HG02763 (cell line): ENCODE data around the gene TNS3.

Experiments
- ATAC-seq: cut with Tn5 transposase; IDR thresholded peaks from one replicate; pipeline ENCODE4 v1.9.1; 2021; ENCODE audit warnings: mild to moderate bottlenecking, moderate library complexity; ENCODE audit not compliant: unreplicated experiment

Gene TNS3

DNA sequence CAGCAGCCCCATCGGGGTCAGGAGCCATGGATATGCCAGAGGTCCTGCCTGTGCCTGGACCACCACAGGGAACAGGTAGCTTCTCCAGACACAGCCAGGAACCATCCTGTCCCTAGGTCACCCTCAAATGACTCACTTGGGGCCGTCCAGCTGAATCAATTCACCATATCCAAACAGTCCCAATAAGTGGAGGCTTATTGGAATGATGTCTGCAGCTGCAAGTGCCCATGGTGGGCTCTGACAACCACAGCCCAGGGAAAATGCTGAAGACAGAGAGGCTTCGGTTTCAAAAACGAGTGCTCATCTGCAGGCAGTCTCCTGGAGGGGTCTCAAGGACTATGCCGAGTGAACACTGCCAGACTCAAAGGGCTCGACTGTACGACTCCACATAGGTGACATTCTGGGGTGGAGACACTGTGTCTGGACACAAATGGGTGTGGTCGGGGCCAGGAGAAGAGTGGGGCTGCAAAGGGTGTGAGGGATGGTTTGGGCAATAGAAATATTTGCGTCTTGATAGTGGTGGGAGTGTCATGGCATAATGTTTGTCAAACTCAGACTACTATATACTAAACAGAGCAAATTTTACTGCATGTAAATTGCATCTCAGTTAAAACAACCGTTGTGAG lies 204.8 kb downstream of the TNS3 start:
- no peak for ATAC-seq

GRCh38 chr7:47375121-47375938 lies 206.6 kb downstream of the TNS3 start:
- ATAC-seq: no peak

DNA sequence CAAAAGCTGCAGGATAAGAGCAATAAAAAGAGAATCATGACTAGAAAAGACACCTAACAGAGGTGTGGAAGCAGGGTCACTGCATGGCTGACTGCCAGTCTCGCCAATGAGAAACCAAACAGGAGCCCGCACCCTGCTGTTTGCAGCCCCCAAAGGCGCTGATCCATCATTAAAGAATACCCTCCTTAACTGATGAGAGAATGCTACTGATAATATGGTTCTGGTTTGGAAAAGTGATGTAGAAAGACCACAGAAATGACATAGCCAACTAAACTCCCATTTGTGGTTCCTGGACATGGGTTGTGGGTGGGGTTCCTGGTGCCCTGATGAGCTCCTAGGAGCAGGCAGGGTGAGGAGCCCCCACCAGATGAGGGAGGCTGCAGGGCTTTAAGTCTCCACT lies 207.4 kb downstream of the TNS3 start:
- no peak for ATAC-seq

DNA sequence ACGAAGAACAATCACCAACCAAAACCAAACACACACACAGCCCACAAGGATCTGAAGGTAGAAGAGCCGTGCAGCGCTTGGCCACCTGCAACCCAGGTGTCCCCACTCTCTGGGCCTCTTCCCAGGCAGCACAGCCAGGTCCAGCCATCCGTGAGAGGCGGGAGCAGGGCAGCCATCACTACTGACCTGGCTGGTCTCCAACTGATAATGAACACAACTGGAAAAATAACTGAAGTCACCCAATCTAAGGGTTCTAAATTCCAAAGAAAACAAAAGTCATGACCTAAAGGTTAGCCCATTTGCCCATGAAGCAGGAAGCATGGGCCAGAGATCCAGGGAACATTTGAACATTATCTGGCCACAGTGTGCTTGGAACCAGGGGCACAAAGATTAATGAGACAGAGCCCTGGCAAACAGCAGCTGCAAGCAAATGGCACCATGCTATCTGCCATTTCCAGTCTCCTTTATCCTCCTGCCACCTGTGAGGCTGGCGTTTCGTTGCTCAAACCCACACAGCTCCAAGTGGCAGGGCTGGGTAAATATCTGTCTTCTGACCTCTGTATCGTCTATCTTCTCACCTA lies 207.9 kb downstream of the TNS3 start:
- ATAC-seq: no peak

- ATAC-seq: no peak
Measured at GRCh38 chr7:47371733-47372368, 210.1 kb downstream of the TNS3 start.

GRCh38 chr7:47371317-47371716 lies 210.6 kb downstream of the TNS3 start:
- ATAC-seq: no peak

GRCh38 chr7:47370461-47371042 lies 211.4 kb downstream of the TNS3 start:
- ATAC-seq: no peak

GRCh38 chr7:47369736-47370135 lies 212.2 kb downstream of the TNS3 start:
- no peak for ATAC-seq

DNA sequence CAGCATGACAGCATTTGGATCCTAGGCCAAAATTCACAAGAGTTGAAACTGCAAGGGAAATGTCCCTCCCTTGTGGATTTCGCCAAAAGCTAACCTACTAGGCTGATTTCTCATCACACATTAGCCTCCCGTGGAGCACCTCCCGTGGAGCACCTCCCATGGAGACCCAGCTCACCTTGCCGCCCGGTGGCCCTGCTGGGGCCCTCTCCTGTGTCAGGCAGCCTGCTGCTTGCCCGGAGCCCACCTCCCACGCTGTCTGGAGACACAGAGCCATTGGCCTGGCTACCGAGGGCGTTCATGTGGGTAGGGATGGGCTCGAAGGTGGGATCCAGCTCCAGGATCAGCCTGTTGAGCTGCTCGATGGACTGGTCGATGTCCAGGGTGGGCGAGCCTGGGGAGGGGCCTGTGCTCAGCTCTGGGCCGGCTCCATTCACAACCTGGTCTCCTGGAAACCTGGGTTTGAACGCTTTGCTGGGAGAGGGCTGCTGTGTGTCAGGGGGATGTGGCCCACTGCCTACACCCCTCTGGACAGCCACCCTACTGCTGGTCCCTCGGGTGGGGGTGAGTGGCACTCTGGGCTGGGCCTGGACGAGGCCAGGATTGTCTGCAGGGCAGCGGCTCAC lies 213.6 kb downstream of the TNS3 start:
- no peak for ATAC-seq

DNA sequence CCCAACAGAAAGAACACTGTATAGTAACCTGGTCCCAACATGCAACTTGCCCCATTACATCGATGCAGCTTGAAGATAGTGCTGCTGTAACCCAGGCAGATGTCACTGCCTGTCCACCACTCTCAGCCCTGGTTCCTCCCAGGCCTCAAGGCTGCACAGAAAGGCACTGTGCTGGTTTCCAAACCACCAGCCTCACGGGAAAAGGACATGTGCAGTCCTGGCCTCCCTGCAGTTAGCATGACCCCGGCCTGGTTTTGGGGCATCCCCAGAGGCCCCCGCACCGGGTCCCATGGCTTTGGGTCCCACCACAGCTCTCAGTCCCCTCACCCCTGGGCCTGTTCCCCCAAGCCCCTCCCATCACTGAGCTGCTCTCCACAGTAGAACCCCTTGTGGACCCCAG lies 214.5 kb downstream of the TNS3 start:
- ATAC-seq: no peak

- ATAC-seq: no peak
Measured at GRCh38 chr7:47366960-47367359, 215.0 kb downstream of the TNS3 start.

DNA sequence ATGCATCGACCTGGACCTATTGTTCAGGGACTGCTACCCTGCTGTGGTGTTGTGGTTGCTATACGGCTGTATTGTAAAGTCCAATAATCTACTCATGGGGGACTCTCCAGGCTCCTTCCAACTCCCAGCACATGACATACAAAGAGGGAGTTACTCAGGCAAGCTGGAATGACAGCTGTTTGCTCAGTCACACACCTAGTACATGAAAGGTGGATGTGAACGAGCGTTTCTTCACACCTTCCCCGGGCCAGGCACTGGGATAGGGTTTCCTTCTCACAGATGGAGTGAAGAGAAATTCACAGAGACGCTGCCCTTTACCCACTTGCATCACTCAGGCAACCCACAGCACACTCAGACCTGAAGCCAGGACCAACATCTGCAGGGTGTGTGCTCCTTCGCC lies 215.7 kb downstream of the TNS3 start:
- no peak for ATAC-seq

DNA sequence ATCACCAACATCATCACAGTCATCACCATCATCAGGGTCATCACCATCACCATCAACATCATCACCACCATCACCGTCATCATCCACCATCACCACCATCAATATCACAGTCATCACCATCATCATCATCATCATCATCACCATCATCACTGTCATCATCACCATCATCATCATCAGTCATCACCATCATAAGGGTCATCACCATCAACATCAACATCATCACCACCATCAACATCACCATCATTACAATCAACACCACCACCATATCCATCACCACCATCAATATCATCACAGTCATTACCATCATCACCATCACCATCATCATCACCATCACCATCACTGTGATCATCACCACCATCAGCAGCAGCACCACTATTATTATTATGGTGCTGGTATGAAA lies 218.9 kb downstream of the TNS3 start:
- ATAC-seq: no peak

DNA sequence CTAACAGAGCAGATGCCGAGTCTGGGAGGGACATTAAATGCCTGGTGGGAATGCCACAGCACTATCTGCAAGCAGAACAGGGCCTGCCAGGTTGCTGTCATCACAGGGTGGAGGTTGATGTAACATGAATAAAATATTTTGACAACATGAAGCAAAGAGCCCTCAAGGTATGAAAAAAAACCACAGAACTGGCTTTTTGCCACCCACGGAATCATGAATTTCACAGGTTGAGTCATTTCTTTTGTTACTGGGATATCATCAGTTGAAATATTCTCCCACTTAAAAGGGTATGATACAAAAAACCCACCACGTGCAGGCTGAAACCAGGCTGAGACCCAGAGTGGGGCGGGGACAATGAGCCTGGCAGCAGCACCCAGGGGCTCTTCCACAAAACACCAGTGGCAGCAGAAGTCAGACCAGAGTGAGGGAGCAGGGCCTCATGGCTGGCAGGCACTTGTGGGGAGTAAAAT lies 220.1 kb downstream of the TNS3 start:
- no peak for ATAC-seq

DNA sequence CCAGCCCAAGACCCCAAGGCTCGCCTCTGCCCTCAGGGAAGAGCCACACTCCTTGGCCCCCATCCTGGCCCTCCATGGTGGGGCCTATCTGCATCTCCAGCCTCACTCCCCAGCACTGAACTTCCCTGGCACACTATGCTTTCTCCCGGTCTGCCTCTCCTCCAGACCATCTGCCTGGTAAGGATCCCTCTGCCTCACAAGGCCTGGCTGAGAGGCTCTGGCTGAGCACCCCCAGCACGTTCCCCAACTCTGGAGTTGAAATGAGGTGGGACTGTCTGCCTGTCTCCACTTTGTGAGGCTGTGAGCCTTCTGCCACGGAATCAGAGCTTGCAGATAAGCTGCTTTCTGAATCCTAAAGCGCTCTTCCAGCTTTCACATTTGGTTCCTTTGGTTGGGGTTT lies 220.7 kb downstream of the TNS3 start:
- ATAC-seq: no peak

- ATAC-seq: no peak
Measured at GRCh38 chr7:47360301-47360900, 221.5 kb downstream of the TNS3 start.

- ATAC-seq: no peak
Measured at GRCh38 chr7:47358944-47359588, 222.8 kb downstream of the TNS3 start.

GRCh38 chr7:47358357-47358756 lies 223.6 kb downstream of the TNS3 start:
- no peak for ATAC-seq

- no peak for ATAC-seq
Measured at GRCh38 chr7:47357863-47358262, 224.0 kb downstream of the TNS3 start.

- ATAC-seq: no peak
Measured at GRCh38 chr7:47357361-47357760, 224.6 kb downstream of the TNS3 start.
